GM23338 (cell line): ENCODE measurements around the gene GPC5.

ENCODE experiments used
- CREB1 ChIP-seq: fragments of 250-450 bp; sonication (Bioruptor Pico); IDR thresholded peaks from 2 replicates; pipeline ENCODE4 v1.5.0; 2020; ENCODE audit warnings: low read depth, mild to moderate bottlenecking, moderate library complexity
- EZH2 ChIP-seq: fragments of 200-600 bp; sonication (generic); IDR thresholded peaks from one replicate; pipeline ENCODE4 v1.8.0; 2017; ENCODE audit warnings: antibody characterized with exemption, mild to moderate bottlenecking, low read depth; ENCODE audit not compliant: unreplicated experiment
- EZH2phosphoT487 ChIP-seq: fragments of 200-600 bp; sonication (generic); IDR thresholded peaks from one replicate; pipeline ENCODE4 v1.8.1; 2018; ENCODE audit warnings: antibody characterized with exemption; ENCODE audit not compliant: unreplicated experiment
- JUNB ChIP-seq: IDR thresholded peaks from one replicate; pipeline ENCODE4 v1.6.1; 2016; ENCODE audit warnings: antibody characterized with exemption; ENCODE audit not compliant: unreplicated experiment
- POLR2AphosphoS5 ChIP-seq: IDR thresholded peaks from 2 replicates; pipeline ENCODE4 v1.6.1; 2016; ENCODE audit warnings: antibody characterized with exemption, low read depth
- STAT1 ChIP-seq: IDR thresholded peaks from one replicate; pipeline ENCODE4 v1.6.1; 2016; ENCODE audit warnings: antibody characterized with exemption; ENCODE audit not compliant: unreplicated experiment
- ZNF114 ChIP-seq: fragments of 250-450 bp; sonication (Bioruptor Pico); IDR thresholded peaks from 2 replicates; pipeline ENCODE4 v1.5.0; 2020; ENCODE audit warnings: mild to moderate bottlenecking, moderate library complexity
- TF ChIP-seq, protein P1 (sequence below), 2 experiments: fragments of 200-600 bp in 1 of 2; sonication (generic) in 1 of 2; conservative IDR thresholded peaks; 2 replicates each; pipeline versions ENCODE4 v1.5.1 to v1.6.1; 2016 to 2017; ENCODE audit warnings: antibody characterized with exemption in 2 of 2, low read depth in 2 of 2, mild to moderate bottlenecking in 2 of 2, moderate library complexity in 1 of 2
- TF ChIP-seq, protein P2 (sequence below): IDR thresholded peaks from one replicate; pipeline ENCODE4 v1.6.1; 2018; ENCODE audit warnings: antibody characterized with exemption; ENCODE audit not compliant: unreplicated experiment
- TF ChIP-seq, protein P3 (sequence below): IDR thresholded peaks from 2 replicates; pipeline ENCODE4 v1.6.1; 2016; ENCODE audit warnings: antibody characterized with exemption

DNA sequence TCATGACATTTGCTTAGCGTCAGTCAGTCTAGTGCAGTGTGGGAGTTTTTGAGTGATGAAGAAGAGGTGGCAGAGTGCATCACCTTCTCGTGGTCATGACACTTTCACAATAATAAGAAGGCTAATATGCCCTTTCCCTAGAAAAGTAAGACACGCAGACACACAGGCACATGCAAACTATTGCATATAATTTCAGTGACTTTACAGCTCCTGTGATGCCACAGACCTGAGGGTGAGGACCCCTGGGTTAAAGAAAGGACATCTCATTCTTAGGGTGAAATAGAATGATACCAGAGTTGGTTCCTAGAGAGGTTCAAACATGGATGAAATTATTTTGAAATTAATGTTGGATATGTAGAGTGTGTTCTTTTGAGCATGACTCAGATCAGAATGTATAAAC is 300.3 kb downstream of the GPC5 start:
- TF ChIP-seq, protein P1, sequence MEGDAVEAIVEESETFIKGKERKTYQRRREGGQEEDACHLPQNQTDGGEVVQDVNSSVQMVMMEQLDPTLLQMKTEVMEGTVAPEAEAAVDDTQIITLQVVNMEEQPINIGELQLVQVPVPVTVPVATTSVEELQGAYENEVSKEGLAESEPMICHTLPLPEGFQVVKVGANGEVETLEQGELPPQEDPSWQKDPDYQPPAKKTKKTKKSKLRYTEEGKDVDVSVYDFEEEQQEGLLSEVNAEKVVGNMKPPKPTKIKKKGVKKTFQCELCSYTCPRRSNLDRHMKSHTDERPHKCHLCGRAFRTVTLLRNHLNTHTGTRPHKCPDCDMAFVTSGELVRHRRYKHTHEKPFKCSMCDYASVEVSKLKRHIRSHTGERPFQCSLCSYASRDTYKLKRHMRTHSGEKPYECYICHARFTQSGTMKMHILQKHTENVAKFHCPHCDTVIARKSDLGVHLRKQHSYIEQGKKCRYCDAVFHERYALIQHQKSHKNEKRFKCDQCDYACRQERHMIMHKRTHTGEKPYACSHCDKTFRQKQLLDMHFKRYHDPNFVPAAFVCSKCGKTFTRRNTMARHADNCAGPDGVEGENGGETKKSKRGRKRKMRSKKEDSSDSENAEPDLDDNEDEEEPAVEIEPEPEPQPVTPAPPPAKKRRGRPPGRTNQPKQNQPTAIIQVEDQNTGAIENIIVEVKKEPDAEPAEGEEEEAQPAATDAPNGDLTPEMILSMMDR (conservative IDR thresholded peaks at IDR 0.05; ENCODE audit: low read depth in 2 of 2) = no peak
- no peak for TF ChIP-seq EZH2
- TF ChIP-seq POLR2AphosphoS5 = no peak
- TF ChIP-seq, protein P2, sequence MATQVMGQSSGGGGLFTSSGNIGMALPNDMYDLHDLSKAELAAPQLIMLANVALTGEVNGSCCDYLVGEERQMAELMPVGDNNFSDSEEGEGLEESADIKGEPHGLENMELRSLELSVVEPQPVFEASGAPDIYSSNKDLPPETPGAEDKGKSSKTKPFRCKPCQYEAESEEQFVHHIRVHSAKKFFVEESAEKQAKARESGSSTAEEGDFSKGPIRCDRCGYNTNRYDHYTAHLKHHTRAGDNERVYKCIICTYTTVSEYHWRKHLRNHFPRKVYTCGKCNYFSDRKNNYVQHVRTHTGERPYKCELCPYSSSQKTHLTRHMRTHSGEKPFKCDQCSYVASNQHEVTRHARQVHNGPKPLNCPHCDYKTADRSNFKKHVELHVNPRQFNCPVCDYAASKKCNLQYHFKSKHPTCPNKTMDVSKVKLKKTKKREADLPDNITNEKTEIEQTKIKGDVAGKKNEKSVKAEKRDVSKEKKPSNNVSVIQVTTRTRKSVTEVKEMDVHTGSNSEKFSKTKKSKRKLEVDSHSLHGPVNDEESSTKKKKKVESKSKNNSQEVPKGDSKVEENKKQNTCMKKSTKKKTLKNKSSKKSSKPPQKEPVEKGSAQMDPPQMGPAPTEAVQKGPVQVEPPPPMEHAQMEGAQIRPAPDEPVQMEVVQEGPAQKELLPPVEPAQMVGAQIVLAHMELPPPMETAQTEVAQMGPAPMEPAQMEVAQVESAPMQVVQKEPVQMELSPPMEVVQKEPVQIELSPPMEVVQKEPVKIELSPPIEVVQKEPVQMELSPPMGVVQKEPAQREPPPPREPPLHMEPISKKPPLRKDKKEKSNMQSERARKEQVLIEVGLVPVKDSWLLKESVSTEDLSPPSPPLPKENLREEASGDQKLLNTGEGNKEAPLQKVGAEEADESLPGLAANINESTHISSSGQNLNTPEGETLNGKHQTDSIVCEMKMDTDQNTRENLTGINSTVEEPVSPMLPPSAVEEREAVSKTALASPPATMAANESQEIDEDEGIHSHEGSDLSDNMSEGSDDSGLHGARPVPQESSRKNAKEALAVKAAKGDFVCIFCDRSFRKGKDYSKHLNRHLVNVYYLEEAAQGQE = no peak
- no peak for TF ChIP-seq JUNB
- TF ChIP-seq STAT1 = no peak
- no peak for TF ChIP-seq ZNF114 (CRISPR knock-in tag)
- no peak for TF ChIP-seq EZH2phosphoT487
- TF ChIP-seq CREB1 (CRISPR knock-in tag) = no peak
- TF ChIP-seq, protein P3, sequence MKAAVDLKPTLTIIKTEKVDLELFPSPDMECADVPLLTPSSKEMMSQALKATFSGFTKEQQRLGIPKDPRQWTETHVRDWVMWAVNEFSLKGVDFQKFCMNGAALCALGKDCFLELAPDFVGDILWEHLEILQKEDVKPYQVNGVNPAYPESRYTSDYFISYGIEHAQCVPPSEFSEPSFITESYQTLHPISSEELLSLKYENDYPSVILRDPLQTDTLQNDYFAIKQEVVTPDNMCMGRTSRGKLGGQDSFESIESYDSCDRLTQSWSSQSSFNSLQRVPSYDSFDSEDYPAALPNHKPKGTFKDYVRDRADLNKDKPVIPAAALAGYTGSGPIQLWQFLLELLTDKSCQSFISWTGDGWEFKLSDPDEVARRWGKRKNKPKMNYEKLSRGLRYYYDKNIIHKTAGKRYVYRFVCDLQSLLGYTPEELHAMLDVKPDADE = no peak
